ENCODE results near the gene CFAP90. TPM values are rescaled to one million over a fixed set of nuclear protein-coding genes. Genes with fewer than 3 reads are reported as not detected.

Gene CFAP90
- total RNA-seq, 2 experiments from 2014 or later: not detected

DNA sequence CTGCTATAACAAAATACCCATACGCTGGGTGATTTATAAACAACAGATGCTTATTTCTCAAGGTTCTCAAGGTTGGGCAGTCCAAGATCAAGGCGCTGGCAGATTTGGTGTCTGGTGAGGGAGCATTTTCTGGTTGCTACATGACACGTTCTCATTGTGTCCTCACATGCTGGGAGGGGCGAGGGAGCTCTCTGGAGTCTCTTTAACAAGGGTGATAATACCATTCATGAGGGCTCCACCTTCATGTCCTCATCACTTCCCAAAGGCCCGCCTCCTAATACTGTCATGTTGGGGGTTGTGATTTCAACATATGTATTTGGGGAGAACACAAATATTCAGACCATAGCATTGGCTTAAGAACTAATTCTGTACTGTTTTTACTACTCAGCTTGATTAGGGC is 4.6 kb downstream of the CFAP90 start:
- CTCF ChIA-PET: interaction anchor here (1.2 kb wide), 1 partner anchor 41 kb away, joined by 3 read pairs; no protein-coding TSS in a partner anchor
- Histone ChIP-seq H3K27ac (ENCODE audit: low read depth in 1 of 2, low read length in 2 of 2) (no peak overlapping the region), H3K4me3 (ENCODE audit: low read length) (no peak overlapping the region), H3K36me3 (ENCODE audit: insufficient read depth, low read length) (no peaks in the 10 kb centered on the region), H3K9me3 (ENCODE audit: control insufficient read depth in 1 of 2, insufficient read depth in 1 of 2, low read length in 2 of 2) (peaks cover 0 to 9% of the 10 kb centered on the region in 2 experiments), H3K4me1 (ENCODE audit: insufficient read depth, low read length) (peaks cover 16% of the 10 kb centered on the region), H3K27me3 (ENCODE audit: control insufficient read depth in 1 of 2, insufficient read depth in 2 of 2, low read length in 2 of 2) (peaks cover 16 to 19% of the 10 kb centered on the region in 2 experiments)
- intact Hi-C loops (cut with DNase I, micrococcal nuclease): no loop called here
- DNase-seq (no peak), ATAC-seq (ENCODE audit: poor library complexity) (no peak)
- no peak overlapping the region for H3K27ac Mint-ChIP-seq
- no peak overlapping the region for H3K4me3 Mint-ChIP-seq
- POLR2A ChIA-PET: no interaction called here
- H3K36me3 Mint-ChIP-seq (ENCODE audit: low read depth): no peaks in the 10 kb centered on the region
- no peaks in the 10 kb centered on the region for H3K9me3 Mint-ChIP-seq
- peaks cover 4% of the 10 kb centered on the region for H3K4me1 Mint-ChIP-seq (ENCODE audit: low read depth)
- TF ChIP-seq, protein P1, sequence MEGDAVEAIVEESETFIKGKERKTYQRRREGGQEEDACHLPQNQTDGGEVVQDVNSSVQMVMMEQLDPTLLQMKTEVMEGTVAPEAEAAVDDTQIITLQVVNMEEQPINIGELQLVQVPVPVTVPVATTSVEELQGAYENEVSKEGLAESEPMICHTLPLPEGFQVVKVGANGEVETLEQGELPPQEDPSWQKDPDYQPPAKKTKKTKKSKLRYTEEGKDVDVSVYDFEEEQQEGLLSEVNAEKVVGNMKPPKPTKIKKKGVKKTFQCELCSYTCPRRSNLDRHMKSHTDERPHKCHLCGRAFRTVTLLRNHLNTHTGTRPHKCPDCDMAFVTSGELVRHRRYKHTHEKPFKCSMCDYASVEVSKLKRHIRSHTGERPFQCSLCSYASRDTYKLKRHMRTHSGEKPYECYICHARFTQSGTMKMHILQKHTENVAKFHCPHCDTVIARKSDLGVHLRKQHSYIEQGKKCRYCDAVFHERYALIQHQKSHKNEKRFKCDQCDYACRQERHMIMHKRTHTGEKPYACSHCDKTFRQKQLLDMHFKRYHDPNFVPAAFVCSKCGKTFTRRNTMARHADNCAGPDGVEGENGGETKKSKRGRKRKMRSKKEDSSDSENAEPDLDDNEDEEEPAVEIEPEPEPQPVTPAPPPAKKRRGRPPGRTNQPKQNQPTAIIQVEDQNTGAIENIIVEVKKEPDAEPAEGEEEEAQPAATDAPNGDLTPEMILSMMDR (IDR thresholded peaks at IDR 0.05): no peak
- peaks cover 45% of the 10 kb centered on the region for H3K27me3 Mint-ChIP-seq

DNA sequence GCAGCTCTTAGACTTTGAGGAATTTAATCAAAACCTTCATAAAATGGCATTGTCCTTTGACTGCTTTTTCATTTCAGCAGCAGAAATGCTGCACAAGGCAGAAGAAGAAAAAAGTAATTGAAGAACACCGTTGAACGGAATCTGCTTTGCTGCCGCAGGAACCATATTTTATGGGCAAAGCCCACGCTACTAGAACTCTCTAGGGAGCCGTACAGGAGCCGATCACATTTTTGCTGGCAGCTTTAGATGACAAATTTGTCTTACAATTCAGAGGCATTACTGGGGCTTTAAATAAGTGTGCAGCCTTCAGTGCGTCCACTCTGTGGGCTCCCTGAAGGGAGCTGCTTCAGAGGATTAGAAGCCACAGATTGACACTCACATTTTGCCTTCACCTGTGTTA is 5.4 kb downstream of the CFAP90 start:
- DNase-seq (no peak), ATAC-seq (ENCODE audit: poor library complexity) (no peak)
- Mint-ChIP-seq H3K27me3 (peaks cover 52% of the 10 kb centered on the region), H3K9me3 (no peaks in the 10 kb centered on the region), H3K36me3 (ENCODE audit: low read depth) (no peaks in the 10 kb centered on the region), H3K4me1 (ENCODE audit: low read depth) (no peaks in the 10 kb centered on the region), H3K4me3 (no peak overlapping the region), H3K27ac (no peak overlapping the region)
- H3K4me1 ChIP-seq (ENCODE audit: insufficient read depth, low read length): peaks cover 12% of the 10 kb centered on the region
- no peak overlapping the region for H3K27ac ChIP-seq (ENCODE audit: low read depth in 1 of 2, low read length in 2 of 2)
- CTCF ChIA-PET: no interaction called here
- no peaks in the 10 kb centered on the region for H3K36me3 ChIP-seq (ENCODE audit: insufficient read depth, low read length)
- intact Hi-C loops (cut with DNase I, micrococcal nuclease): no loop called here
- TF ChIP-seq, protein P1 (IDR thresholded peaks at IDR 0.05): no peak
- peaks cover 0 to 6% of the 10 kb centered on the region in 2 experiments for H3K9me3 ChIP-seq (ENCODE audit: control insufficient read depth in 1 of 2, insufficient read depth in 1 of 2, low read length in 2 of 2)
- POLR2A ChIA-PET: no interaction called here
- peaks cover 16 to 19% of the 10 kb centered on the region in 2 experiments for H3K27me3 ChIP-seq (ENCODE audit: control insufficient read depth in 1 of 2, insufficient read depth in 2 of 2, low read length in 2 of 2)
- H3K4me3 ChIP-seq (ENCODE audit: low read length): no peak overlapping the region

DNA sequence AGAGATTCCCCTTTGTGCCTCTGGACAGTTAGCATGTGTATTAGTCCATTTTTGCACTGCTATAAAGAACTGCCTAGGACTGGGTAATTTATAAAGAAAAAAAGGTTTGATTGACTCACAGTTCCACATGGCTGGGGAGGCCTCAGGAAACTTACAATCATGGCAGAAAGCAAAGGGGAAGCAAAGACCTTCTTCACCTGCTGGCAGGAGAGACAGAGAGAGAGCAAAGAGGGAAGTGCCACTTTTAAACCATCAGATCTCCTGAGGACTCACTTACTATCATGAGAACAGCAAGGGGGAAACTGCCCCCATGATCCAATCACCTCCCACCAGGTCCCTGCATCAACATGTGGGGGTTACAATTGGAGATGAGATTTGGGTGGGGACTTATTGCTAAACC is 6.0 kb downstream of the CFAP90 start:
- Mint-ChIP-seq H3K4me1 (ENCODE audit: low read depth) (no peaks in the 10 kb centered on the region), H3K27ac (no peak overlapping the region), H3K4me3 (no peak overlapping the region), H3K36me3 (ENCODE audit: low read depth) (no peaks in the 10 kb centered on the region), H3K27me3 (peaks cover 58% of the 10 kb centered on the region), H3K9me3 (no peaks in the 10 kb centered on the region)
- DNase-seq: no peak
- ChIA-PET CTCF (no interaction called here), POLR2A (interaction anchor here (0.6 kb wide), 1 partner anchor 87 kb away, joined by 3 read pairs; no protein-coding TSS in a partner anchor)
- H3K4me1 ChIP-seq (ENCODE audit: insufficient read depth, low read length): peaks cover 7% of the 10 kb centered on the region
- H3K9me3 ChIP-seq (ENCODE audit: control insufficient read depth in 1 of 2, insufficient read depth in 1 of 2, low read length in 2 of 2): peaks cover 0 to 5% of the 10 kb centered on the region in 2 experiments
- H3K27ac ChIP-seq (ENCODE audit: low read depth in 1 of 2, low read length in 2 of 2): no peak overlapping the region
- H3K27me3 ChIP-seq (ENCODE audit: control insufficient read depth in 1 of 2, insufficient read depth in 2 of 2, low read length in 2 of 2): peaks cover 16% of the 10 kb centered on the region in 2 experiments
- no peak overlapping the region for H3K4me3 ChIP-seq (ENCODE audit: low read length)
- TF ChIP-seq, protein P1 (IDR thresholded peaks at IDR 0.05): no peak
- intact Hi-C loops (cut with DNase I, micrococcal nuclease): no loop called here
- H3K36me3 ChIP-seq (ENCODE audit: insufficient read depth, low read length): no peaks in the 10 kb centered on the region
- ATAC-seq (ENCODE audit: poor library complexity): no peak
